Camera-type eye (tissue), 1 donor: Measurements from ENCODE around the gene CLEC4F. TPM values are rescaled to one million over a fixed set of nuclear protein-coding genes. Genes with fewer than 3 reads are reported as not detected.

ENCODE experiments used
- total RNA-seq: library from RNA; depleted of rRNA; stranded (reverse); fragments of >200 nt; gene quantifications from one replicate; pipeline ENCODE4 v1.2.3, GENCODE V29; 2014

CLEC4F gene, protein sequence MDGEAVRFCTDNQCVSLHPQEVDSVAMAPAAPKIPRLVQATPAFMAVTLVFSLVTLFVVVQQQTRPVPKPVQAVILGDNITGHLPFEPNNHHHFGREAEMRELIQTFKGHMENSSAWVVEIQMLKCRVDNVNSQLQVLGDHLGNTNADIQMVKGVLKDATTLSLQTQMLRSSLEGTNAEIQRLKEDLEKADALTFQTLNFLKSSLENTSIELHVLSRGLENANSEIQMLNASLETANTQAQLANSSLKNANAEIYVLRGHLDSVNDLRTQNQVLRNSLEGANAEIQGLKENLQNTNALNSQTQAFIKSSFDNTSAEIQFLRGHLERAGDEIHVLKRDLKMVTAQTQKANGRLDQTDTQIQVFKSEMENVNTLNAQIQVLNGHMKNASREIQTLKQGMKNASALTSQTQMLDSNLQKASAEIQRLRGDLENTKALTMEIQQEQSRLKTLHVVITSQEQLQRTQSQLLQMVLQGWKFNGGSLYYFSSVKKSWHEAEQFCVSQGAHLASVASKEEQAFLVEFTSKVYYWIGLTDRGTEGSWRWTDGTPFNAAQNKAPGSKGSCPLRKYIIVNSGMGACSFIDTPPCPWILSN
- 9.1 TPM for total RNA-seq

DNA sequence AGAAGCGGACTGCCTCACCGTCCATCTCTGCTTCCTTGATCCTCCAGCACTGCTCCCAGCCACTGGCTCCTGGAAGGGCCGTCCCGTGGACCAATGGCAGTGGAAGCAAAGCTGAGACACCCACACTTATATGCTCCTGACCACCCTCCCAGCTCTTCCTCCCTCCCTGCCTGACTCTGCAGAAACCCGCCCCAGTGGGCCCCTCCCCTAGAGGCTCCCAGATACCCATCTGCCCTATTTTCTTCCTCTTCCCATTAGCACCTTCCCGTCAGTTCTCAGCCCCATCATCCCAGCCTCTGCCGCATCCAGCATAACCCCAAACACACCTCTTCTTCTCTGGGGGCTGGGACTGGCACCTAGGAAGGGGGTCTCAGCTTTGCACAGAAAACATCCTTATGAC is at the start of gene CLEC4F:
Gene CLEC4F (minus strand): TSS at position 101 of the 400 bp plus-strand sequence. CDS start 76 bp downstream, at position 25.

DNA sequence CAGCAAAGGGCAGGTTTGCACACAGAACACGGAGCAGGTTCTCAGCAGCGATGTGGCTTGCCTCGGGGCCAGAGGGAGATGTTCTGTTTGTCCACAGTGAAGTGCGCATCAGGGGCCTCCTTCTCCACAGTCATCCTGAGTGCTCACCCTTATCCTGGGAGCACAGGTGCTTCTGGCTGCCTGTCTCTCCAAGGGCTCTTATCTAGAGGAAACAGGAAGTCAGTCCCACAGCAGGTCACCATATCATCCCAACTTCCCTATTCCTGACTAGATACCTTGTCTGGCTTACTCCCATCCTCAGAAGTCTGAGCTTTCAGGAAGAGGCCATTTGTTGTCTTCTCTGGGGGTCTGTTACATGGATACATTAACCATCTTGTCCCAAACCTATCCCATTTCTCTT is 15.2 kb upstream of the CLEC4F start, which contains the start of gene CD207:
Gene CD207 (minus strand): TSS at position 174 of the 400 bp plus-strand sequence. CDS start 40 bp downstream, at position 134.

DNA sequence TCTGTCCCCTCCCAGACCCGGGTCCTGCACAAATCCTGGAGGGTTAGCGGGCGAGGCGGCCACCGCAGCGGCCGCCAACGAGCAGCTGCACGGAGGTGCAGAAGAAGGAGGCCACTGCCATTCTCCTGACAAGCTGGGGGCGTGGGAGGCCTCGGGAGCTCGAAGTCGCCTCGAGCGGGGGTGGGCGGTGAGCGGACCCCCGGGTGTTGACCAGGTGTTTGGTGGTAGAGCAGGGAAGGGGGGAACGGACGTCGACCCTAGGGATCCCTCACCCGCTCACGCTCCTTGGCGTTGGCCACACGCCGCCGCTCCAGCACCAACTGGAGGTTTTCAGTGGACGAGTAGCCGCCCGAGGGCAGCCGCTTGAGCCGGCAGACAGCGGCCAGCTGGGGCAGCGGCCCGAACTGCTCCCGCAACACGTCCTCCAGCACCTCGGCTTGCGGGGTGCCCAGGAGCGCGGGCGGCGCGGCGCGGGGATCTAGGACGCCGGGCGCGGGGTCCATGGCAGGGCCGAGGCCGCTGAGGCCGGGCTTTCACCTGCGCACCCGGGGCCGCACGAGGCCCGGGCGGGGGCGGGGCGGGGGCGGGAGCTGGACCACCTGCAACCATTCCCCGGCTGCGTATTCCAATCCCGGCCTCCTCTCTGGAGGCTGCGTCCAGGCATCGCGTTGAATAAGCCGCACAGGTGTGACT is 30.1 kb downstream of the CLEC4F start, which contains the start of gene FIGLA:
Gene FIGLA (minus strand): TSS at position 508 of the 693 bp plus-strand sequence. CDS start 5 bp downstream, at position 503.

DNA sequence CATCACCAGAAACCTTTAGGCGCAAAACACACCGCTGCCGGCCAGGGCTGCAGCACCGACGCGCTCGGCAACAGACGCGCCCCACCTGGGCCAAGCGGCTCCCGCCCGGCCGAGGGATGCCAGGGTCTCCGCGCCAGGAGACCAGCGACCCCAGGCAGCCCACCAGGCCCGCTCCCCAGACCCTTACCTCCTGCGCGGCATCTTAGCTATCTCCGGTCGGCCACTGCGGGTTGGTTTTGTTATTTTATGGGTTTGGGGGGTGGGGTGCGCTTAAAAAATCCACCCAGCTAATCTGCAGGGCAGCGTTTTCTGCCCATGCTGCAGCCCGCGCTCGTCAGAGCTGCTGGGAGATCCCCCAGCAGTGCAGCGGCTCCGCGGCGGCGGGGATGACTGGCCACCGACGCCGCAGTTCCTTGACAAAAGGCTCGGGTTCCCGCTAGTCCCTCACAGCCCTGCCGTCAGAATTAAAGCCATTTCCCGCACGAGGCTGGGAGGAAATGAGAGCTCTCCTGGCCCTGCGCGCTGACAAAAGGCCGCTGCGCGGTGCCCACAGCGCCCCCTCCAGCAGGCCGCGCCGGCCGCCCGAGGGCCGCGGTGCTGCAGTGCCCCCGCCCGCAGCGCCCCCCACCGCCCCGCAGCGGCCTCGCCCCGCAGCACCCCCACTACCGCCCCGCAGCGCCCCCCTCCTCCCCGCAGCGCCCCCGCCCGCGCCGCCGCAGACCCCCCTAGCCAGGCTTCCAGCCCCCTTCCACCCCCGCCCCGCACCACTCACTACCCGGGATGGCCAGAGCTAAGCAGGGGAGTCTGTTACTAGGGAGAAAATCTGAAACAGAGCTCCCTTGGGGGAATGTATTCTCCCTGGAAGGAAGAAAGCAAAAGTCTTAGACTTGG is 52.5 kb downstream of the CLEC4F start, which contains the start of gene ADD2:
Gene ADD2 (minus strand): TSS at position 502 of the 891 bp plus-strand sequence. CDS start 61,792 bp downstream, outside the sequence.

Other genes with a start within 250 kb of the CLEC4F start
- gene ADD2, start 52.4 kb downstream of the CLEC4F start, total RNA-seq, result 64.5 TPM
- 1.8 TPM for gene FIGLA, start 30.0 kb downstream of the CLEC4F start, total RNA-seq
- gene CD207, start 15.2 kb upstream of the CLEC4F start, total RNA-seq, result 5.3 TPM
- 25.7 TPM for gene VAX2, start 80.0 kb upstream of the CLEC4F start, total RNA-seq
- gene ATP6V1B1, start 115.3 kb upstream of the CLEC4F start, total RNA-seq, result 24.9 TPM
- gene ANKRD53, start 158.0 kb upstream of the CLEC4F start, total RNA-seq, result 9.1 TPM
- 94.7 TPM for gene TEX261, start 174.3 kb upstream of the CLEC4F start, total RNA-seq
- gene NAGK, start 248.0 kb upstream of the CLEC4F start, total RNA-seq, result 65.3 TPM